Liver (tissue), 9 donors: ENCODE results near the gene MORN4. TPM values are rescaled to one million over a fixed set of nuclear protein-coding genes. Genes with fewer than 3 reads are reported as not detected.
"Not testable (repeated sequence)": the region's sequence is repeated elsewhere in the genome, so short reads cannot be mapped to it uniquely, and the experiment has no call there.

ENCODE experiments used
- DNase-seq: peaks from one replicate; pipeline ENCODE4 v3.0.0-alpha.2; 2017; ENCODE audit warnings: low spot score
- H3K27ac ChIP-seq, 2 donors: one replicate each; pipeline ENCODE4 v1.7.0; 2013; ENCODE audit warnings: inconsistent platforms in 2 of 2, low read length in 2 of 2, control low read depth in 1 of 2, low read depth in 1 of 2, mild to moderate bottlenecking in 1 of 2
- H3K27me3 ChIP-seq, 4 donors: one replicate each; pipeline versions ENCODE4 v1.6.1 to v1.7.0; 2013; ENCODE audit warnings: low read length in 3 of 4, inconsistent platforms in 1 of 4, mild to moderate bottlenecking in 1 of 4, moderate library complexity in 1 of 4; ENCODE audit not compliant: control insufficient read depth in 4 of 4, insufficient read depth in 4 of 4
- H3K36me3 ChIP-seq, 4 donors: one replicate each; pipeline versions ENCODE4 v1.6.1 to v1.7.0; 2013; ENCODE audit warnings: low read length in 3 of 4, mild to moderate bottlenecking in 3 of 4, low read depth in 1 of 4, moderate library complexity in 1 of 4; ENCODE audit not compliant: control insufficient read depth in 4 of 4, insufficient read depth in 3 of 4
- H3K4me1 ChIP-seq, 4 donors: one replicate each; pipeline versions ENCODE4 v1.6.1 to v1.7.0; 2013; ENCODE audit warnings: low read length in 3 of 4, mild to moderate bottlenecking in 3 of 4, moderate library complexity in 1 of 4; ENCODE audit not compliant: control insufficient read depth in 4 of 4, insufficient read depth in 4 of 4
- H3K4me3 ChIP-seq, 3 donors: one replicate each; pipeline versions ENCODE4 v1.6.1 to v1.7.0; 2013; ENCODE audit warnings: low read length in 3 of 3, control low read depth in 1 of 3, low read depth in 1 of 3, mild to moderate bottlenecking in 1 of 3
- H3K9ac ChIP-seq, 2 donors: one replicate each; pipeline ENCODE4 v1.7.0; 2013; ENCODE audit warnings: low read length in 2 of 2, mild to moderate bottlenecking in 2 of 2, moderate library complexity in 2 of 2, control low read depth in 1 of 2, low read depth in 1 of 2
- H3K9me3 ChIP-seq, 4 donors: one replicate each; pipeline versions ENCODE4 v1.6.1 to v1.7.0; 2013; ENCODE audit warnings: low read length in 3 of 4; ENCODE audit not compliant: control insufficient read depth in 4 of 4
- EGR1 ChIP-seq, 2 donors: IDR thresholded peaks; 2 replicates each; pipeline ENCODE4 v1.6.1; 2016 to 2018; ENCODE audit warnings: antibody characterized with exemption in 2 of 2, low read depth in 2 of 2
- FOXA1 ChIP-seq: IDR thresholded peaks from 2 replicates; pipeline ENCODE4 v1.6.1; 2016; ENCODE audit warnings: antibody characterized with exemption
- FOXA2 ChIP-seq: IDR thresholded peaks from 2 replicates; pipeline ENCODE4 v1.6.1; 2016; ENCODE audit warnings: antibody characterized with exemption
- GABPA ChIP-seq, 2 donors: IDR thresholded peaks in 1 of 2; conservative IDR thresholded peaks in 1 of 2; 2 replicates each; pipeline ENCODE4 v1.6.1; 2016; ENCODE audit warnings: antibody characterized with exemption in 2 of 2, mild to moderate bottlenecking in 1 of 2, moderate library complexity in 1 of 2
- HNF4A ChIP-seq, 2 donors: conservative IDR thresholded peaks; 2 replicates each; pipeline ENCODE4 v1.6.1; 2016; ENCODE audit warnings: antibody characterized with exemption in 2 of 2, mild to moderate bottlenecking in 2 of 2
- HNF4G ChIP-seq: IDR thresholded peaks from 2 replicates; pipeline ENCODE4 v1.6.1; 2016; ENCODE audit warnings: antibody characterized with exemption
- JUND ChIP-seq, 2 donors: IDR thresholded peaks; 2 replicates each; pipeline ENCODE4 v1.6.1; 2016; ENCODE audit warnings: antibody characterized with exemption in 2 of 2
- MAX ChIP-seq: IDR thresholded peaks from 2 replicates; pipeline ENCODE4 v1.6.1; 2016; ENCODE audit warnings: antibody characterized with exemption
- NR2F2 ChIP-seq: IDR thresholded peaks from 2 replicates; pipeline ENCODE4 v1.6.1; 2016; ENCODE audit warnings: antibody characterized with exemption
- RAD21 ChIP-seq, 2 donors: IDR thresholded peaks; 2 replicates each; pipeline ENCODE4 v1.6.1; 2016; ENCODE audit warnings: antibody characterized with exemption in 2 of 2, mild to moderate bottlenecking in 2 of 2
- REST ChIP-seq: IDR thresholded peaks from 2 replicates; pipeline ENCODE4 v1.6.1; 2016; ENCODE audit warnings: antibody characterized with exemption, mild to moderate bottlenecking
- RXRA ChIP-seq, 2 donors: IDR thresholded peaks; 2 replicates each; pipeline ENCODE4 v1.6.1; 2017 to 2018; ENCODE audit warnings: antibody characterized with exemption in 2 of 2, mild to moderate bottlenecking in 1 of 2
- SP1 ChIP-seq: IDR thresholded peaks from 2 replicates; pipeline ENCODE4 v1.6.1; 2018; ENCODE audit warnings: antibody characterized with exemption, mild to moderate bottlenecking
- TAF1 ChIP-seq: conservative IDR thresholded peaks from 2 replicates; pipeline ENCODE4 v1.6.1; 2016; ENCODE audit warnings: antibody characterized with exemption, mild to moderate bottlenecking
- YY1 ChIP-seq: IDR thresholded peaks from 2 replicates; pipeline ENCODE4 v1.6.1; 2016; ENCODE audit warnings: antibody characterized with exemption, mild to moderate bottlenecking
- WGBS: extraction: QIAGEN DNeasy Blood & Tissue Kit; methylation state at CpG from one replicate; pipeline ENCODE4 v1.1.7; 2013; 5-methylcytosine and 5-hydroxymethylcytosine counted together
- polyA plus RNA-seq, 2 donors: library from polyadenylated mRNA; stranded (reverse) in 1 of 2; unstranded in 1 of 2; fragments of 200-250 nt in 1 of 2; fragments of >200 nt in 1 of 2; fragmentation: Nextera tagmentation in 1 of 2; extraction: Ambion mirVana in 1 of 2; gene quantifications; one replicate each; pipeline versions ENCODE4 v1.2.1 to v1.2.3, GENCODE V29; 2013 to 2015
- total RNA-seq, 2 donors: library from RNA; depleted of rRNA; stranded (reverse); fragments of >200 nt; gene quantifications; one replicate each; pipeline ENCODE4 v1.2.3, GENCODE V29; 2014
- TF ChIP-seq, protein P1 (sequence below): IDR thresholded peaks from 2 replicates; pipeline ENCODE4 v1.6.1; 2016; ENCODE audit warnings: antibody characterized with exemption
- TF ChIP-seq, protein P2 (sequence below): IDR thresholded peaks from 2 replicates; pipeline ENCODE4 v1.6.1; 2016; ENCODE audit warnings: antibody characterized with exemption
- TF ChIP-seq, protein P3 (sequence below): fragments of 150-350 bp; IDR thresholded peaks from 2 replicates; pipeline ENCODE4 v1.5.1; 2017; ENCODE audit warnings: improper control_type of control experiment, low read depth, low read length; ENCODE audit not compliant: missing input control
- donor health status: healthy.
- donor health status: healthy.
- donor health status: healthy.
- donor health status: healthy.
- donor health status: healthy.

Gene MORN4
- total and polyA plus RNA-seq, 4 donors = 0.42 to 3.1 (median 2.1) TPM

- Histone ChIP-seq H3K36me3 (peaks cover 0 to 8% (median 2%) of the 10 kb centered on the region in 4 donors), H3K9me3 (no peaks in the 10 kb centered on the region), H3K27me3 (no peaks in the 10 kb centered on the region), H3K27ac (peak overlapping the region; percentile 73 to 87), H3K4me1 (peaks cover 5 to 12% (median 8%) of the 10 kb centered on the region in 4 donors), H3K9ac (peak overlapping the region; percentile 21 to 57), H3K4me3 (peak overlapping the region; percentile 68 to 92 (median 83))
- DNase-seq = peak; percentile 44
- under 1% methylated on average over 67 of the region's 67 CpGs for WGBS
- no peak for TF ChIP-seq JUND (IDR thresholded peaks at IDR 0.05)
- TF ChIP-seq HNF4A (conservative IDR thresholded peaks at IDR 0.05) = peak in 1 of 2 donors; percentile 7
- peak; percentile 34 for TF ChIP-seq YY1
- no peak for TF ChIP-seq GABPA (IDR thresholded peaks at IDR 0.05 in 1 of 2, conservative IDR thresholded peaks at IDR 0.05 in 1 of 2)
- TF ChIP-seq EGR1 (IDR thresholded peaks at IDR 0.05; ENCODE audit: low read depth in 2 of 2) = no peak
Measured at GRCh38 chr10:97640868-97641811, 7.8 kb upstream of the MORN4 start.

DNA sequence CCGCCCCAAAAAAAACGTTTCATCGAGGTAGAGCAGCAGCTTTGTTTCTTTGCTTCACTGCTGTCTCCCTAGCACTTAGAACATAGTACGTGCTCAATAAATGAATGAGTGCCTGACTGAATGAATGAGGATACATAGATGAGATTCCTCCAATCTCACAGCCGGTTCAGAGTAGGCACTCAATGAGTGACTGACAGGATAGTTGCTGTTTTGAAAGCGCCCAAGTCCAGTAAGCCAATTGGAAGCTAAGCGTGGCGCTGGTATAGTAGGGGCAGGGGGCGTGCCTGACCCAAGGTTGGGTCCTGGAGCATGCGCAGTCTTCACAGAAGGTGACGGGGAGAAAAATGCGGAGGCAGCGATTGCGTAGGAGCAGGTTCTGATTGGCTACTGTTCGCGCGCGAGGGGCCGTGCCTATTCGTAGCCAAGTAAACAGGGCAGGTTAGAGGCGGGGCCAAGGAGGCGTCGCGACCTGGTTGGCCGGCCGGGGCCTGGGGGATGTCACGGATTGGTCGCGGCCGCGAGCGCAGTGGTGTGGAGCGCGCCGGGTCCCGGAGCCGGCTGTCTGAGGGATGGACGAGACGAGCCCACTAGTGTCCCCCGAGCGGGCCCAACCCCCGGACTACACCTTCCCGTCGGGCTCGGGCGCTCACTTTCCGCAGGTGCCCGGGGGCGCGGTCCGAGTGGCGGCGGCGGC lies 7.0 kb upstream of the MORN4 start, which contains the start of gene PI4K2A:
TSS of gene PI4K2A (plus strand) at position 498 of the 694 bp plus-strand sequence. CDS start at position 570, 72 bp downstream.
- Histone ChIP-seq H3K4me1 (peaks cover 5 to 12% (median 8%) of the 10 kb centered on the region in 4 donors), H3K36me3 (peaks cover 0 to 8% (median 2%) of the 10 kb centered on the region in 4 donors), H3K9me3 (no peaks in the 10 kb centered on the region), H3K27me3 (no peaks in the 10 kb centered on the region), H3K9ac (peak within 1 kb of the TSS; percentile 21 to 57), H3K27ac (peak within 1 kb of the TSS; percentile 73 to 87), H3K4me3 (peak within 1 kb of the TSS; percentile 68 to 92 (median 83))
- WGBS = 2% methylated on average over 54 of the region's 54 CpGs
- peak; percentile 98 for DNase-seq
- TF ChIP-seq, protein P1, sequence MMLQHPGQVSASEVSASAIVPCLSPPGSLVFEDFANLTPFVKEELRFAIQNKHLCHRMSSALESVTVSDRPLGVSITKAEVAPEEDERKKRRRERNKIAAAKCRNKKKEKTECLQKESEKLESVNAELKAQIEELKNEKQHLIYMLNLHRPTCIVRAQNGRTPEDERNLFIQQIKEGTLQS = no peak
- TF ChIP-seq HNF4G (no peak), FOXA2 (peak; percentile 94), RXRA (IDR thresholded peaks at IDR 0.05) (peak in 1 of 2 donors; percentile 72), RAD21 (IDR thresholded peaks at IDR 0.05) (peak; percentile 28 to 29), SP1 (peak; percentile 91), JUND (IDR thresholded peaks at IDR 0.05) (peak; percentile 41 to 52), FOXA1 (peak; percentile 96), MAX (peak; percentile 69), YY1 (peak; percentile 65), GABPA (IDR thresholded peaks at IDR 0.05 in 1 of 2, conservative IDR thresholded peaks at IDR 0.05 in 1 of 2) (no peak), TAF1 (no peak), NR2F2 (peak; percentile 77), HNF4A (conservative IDR thresholded peaks at IDR 0.05) (peak; percentile 53 to 62), EGR1 (IDR thresholded peaks at IDR 0.05; ENCODE audit: low read depth in 2 of 2) (peak in 1 of 2 donors; percentile 69), REST (peak; percentile 45)
- TF ChIP-seq, protein P2, sequence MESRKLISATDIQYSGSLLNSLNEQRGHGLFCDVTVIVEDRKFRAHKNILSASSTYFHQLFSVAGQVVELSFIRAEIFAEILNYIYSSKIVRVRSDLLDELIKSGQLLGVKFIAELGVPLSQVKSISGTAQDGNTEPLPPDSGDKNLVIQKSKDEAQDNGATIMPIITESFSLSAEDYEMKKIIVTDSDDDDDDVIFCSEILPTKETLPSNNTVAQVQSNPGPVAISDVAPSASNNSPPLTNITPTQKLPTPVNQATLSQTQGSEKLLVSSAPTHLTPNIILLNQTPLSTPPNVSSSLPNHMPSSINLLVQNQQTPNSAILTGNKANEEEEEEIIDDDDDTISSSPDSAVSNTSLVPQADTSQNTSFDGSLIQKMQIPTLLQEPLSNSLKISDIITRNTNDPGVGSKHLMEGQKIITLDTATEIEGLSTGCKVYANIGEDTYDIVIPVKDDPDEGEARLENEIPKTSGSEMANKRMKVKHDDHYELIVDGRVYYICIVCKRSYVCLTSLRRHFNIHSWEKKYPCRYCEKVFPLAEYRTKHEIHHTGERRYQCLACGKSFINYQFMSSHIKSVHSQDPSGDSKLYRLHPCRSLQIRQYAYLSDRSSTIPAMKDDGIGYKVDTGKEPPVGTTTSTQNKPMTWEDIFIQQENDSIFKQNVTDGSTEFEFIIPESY = peak; percentile 44
- TF ChIP-seq, protein P3, sequence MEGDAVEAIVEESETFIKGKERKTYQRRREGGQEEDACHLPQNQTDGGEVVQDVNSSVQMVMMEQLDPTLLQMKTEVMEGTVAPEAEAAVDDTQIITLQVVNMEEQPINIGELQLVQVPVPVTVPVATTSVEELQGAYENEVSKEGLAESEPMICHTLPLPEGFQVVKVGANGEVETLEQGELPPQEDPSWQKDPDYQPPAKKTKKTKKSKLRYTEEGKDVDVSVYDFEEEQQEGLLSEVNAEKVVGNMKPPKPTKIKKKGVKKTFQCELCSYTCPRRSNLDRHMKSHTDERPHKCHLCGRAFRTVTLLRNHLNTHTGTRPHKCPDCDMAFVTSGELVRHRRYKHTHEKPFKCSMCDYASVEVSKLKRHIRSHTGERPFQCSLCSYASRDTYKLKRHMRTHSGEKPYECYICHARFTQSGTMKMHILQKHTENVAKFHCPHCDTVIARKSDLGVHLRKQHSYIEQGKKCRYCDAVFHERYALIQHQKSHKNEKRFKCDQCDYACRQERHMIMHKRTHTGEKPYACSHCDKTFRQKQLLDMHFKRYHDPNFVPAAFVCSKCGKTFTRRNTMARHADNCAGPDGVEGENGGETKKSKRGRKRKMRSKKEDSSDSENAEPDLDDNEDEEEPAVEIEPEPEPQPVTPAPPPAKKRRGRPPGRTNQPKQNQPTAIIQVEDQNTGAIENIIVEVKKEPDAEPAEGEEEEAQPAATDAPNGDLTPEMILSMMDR = no peak

DNA sequence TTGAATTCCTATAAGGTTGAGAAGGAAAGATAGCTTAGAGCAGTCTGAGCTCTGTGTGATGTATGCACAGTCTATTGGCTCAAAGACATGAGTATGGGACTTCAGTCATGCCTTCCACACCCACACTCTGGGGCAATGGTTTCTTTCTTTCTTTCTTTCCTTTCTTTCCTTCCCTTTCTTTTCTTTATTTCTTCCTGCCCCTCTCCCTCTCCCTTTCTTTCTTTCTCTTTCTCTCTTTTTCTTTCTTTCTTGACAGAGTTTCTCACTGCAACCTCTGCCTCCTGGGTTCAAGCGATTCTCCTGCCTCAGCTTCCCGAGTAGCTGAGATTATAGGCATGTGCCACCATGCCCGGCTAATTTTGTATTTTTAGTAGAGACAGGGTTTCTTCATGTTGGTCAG lies 5.8 kb upstream of the MORN4 start:
- not testable (repeated sequence) for DNase-seq, H3K27ac ChIP-seq, H3K9ac ChIP-seq, H3K27me3 ChIP-seq, H3K9me3 ChIP-seq, H3K36me3 ChIP-seq, H3K4me3 ChIP-seq
- peaks cover 5 to 12% (median 8%) of the 10 kb centered on the region in 4 donors for H3K4me1 ChIP-seq
- WGBS = 90% methylated on average over 3 of the region's 3 CpGs
